ENCODE results near the gene OXNAD1. TPM values are rescaled to one million over a fixed set of nuclear protein-coding genes. Genes with fewer than 3 reads are reported as not detected.

OXNAD1 gene
- total RNA-seq, 1 experiment from 2014 or later = 16.3 TPM

DNA sequence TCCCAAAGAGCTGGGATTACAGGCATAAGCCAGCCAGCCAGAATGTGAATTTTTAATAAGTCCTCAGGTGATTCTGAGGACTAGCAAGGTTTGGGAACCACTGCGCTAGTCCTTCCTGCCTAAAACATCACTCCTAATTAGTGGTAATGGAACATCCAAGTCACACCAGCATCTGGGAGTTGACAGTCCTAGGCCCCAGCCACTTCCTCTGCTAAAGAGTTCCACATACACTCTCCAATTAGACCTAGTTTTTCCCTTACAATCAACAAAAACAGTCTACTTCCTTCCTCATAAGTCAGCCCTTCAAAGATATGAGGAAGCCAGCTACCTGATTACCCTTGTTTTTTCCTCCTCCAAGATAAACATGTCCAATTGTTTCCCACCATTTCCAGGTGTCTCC is 78.1 kb downstream of the OXNAD1 start:
- CTCF ChIA-PET = no interaction called here
- BruUV-seq (replicated peaks) = no TSS peak
- TF ChIP-seq, protein P1, sequence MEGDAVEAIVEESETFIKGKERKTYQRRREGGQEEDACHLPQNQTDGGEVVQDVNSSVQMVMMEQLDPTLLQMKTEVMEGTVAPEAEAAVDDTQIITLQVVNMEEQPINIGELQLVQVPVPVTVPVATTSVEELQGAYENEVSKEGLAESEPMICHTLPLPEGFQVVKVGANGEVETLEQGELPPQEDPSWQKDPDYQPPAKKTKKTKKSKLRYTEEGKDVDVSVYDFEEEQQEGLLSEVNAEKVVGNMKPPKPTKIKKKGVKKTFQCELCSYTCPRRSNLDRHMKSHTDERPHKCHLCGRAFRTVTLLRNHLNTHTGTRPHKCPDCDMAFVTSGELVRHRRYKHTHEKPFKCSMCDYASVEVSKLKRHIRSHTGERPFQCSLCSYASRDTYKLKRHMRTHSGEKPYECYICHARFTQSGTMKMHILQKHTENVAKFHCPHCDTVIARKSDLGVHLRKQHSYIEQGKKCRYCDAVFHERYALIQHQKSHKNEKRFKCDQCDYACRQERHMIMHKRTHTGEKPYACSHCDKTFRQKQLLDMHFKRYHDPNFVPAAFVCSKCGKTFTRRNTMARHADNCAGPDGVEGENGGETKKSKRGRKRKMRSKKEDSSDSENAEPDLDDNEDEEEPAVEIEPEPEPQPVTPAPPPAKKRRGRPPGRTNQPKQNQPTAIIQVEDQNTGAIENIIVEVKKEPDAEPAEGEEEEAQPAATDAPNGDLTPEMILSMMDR (IDR thresholded peaks at IDR 0.05; ENCODE audit: unreplicated experiment) = no peak
- H3K27me3 Mint-ChIP-seq (ENCODE audit: unreplicated experiment) = no peaks in the 10 kb centered on the region
- no peak for DNase-seq
- no peaks in the 10 kb centered on the region for H3K36me3 Mint-ChIP-seq (ENCODE audit: insufficient read depth, unreplicated experiment)
- H3K9me3 Mint-ChIP-seq (ENCODE audit: low read depth, unreplicated experiment) = no peaks in the 10 kb centered on the region
- H3K27ac Mint-ChIP-seq (ENCODE audit: unreplicated experiment) = no peak overlapping the region
- H3K4me1 Mint-ChIP-seq (ENCODE audit: low read depth, unreplicated experiment) = no peaks in the 10 kb centered on the region
- no peak overlapping the region for H3K4me3 Mint-ChIP-seq (ENCODE audit: low read depth, unreplicated experiment)
- intact Hi-C loops (cut with micrococcal nuclease; ENCODE audit: unreplicated experiment) = no loop called here

GRCh38 chr3:16346413-16347081 is 81.5 kb downstream of the OXNAD1 start:
- no peak overlapping the region for H3K4me3 Mint-ChIP-seq (ENCODE audit: low read depth, unreplicated experiment)
- H3K36me3 Mint-ChIP-seq (ENCODE audit: insufficient read depth, unreplicated experiment) = no peaks in the 10 kb centered on the region
- no peak overlapping the region for H3K27ac Mint-ChIP-seq (ENCODE audit: unreplicated experiment)
- TF ChIP-seq, protein P1 (IDR thresholded peaks at IDR 0.05; ENCODE audit: unreplicated experiment) = no peak
- no peak for DNase-seq
- H3K4me1 Mint-ChIP-seq (ENCODE audit: low read depth, unreplicated experiment) = no peaks in the 10 kb centered on the region
- no peaks in the 10 kb centered on the region for H3K27me3 Mint-ChIP-seq (ENCODE audit: unreplicated experiment)
- no TSS peak for BruUV-seq (replicated peaks)
- intact Hi-C loops (cut with micrococcal nuclease; ENCODE audit: unreplicated experiment) = no loop called here
- CTCF ChIA-PET = no interaction called here
- no peaks in the 10 kb centered on the region for H3K9me3 Mint-ChIP-seq (ENCODE audit: low read depth, unreplicated experiment)

DNA sequence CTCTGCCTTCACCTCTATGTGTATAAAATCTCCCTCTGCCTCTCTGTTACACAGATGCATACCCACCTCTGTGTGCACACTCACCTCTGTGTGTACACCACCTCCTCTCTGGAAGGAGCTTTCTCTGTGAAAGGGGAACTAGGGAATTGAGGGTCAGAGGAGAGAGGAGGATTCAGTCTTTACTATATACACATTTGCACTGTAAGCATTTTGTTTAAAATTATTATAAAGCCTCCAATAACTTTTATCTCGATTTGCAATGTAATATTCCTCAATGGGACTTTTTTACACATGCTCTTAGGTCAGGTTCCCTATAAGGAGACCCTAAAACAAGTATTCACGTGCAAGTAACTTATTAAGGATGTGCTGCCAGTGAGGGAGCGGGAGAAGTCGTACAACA is 82.5 kb downstream of the OXNAD1 start:
- CTCF ChIA-PET = no interaction called here
- no TSS peak for BruUV-seq (replicated peaks)
- Mint-ChIP-seq H3K4me1 (ENCODE audit: low read depth, unreplicated experiment) (no peaks in the 10 kb centered on the region), H3K36me3 (ENCODE audit: insufficient read depth, unreplicated experiment) (no peaks in the 10 kb centered on the region), H3K9me3 (ENCODE audit: low read depth, unreplicated experiment) (no peaks in the 10 kb centered on the region), H3K4me3 (ENCODE audit: low read depth, unreplicated experiment) (no peak overlapping the region), H3K27me3 (ENCODE audit: unreplicated experiment) (no peaks in the 10 kb centered on the region), H3K27ac (ENCODE audit: unreplicated experiment) (no peak overlapping the region)
- intact Hi-C loops (cut with micrococcal nuclease; ENCODE audit: unreplicated experiment) = no loop called here
- no peak for DNase-seq
- TF ChIP-seq, protein P1 (IDR thresholded peaks at IDR 0.05; ENCODE audit: unreplicated experiment) = no peak

DNA sequence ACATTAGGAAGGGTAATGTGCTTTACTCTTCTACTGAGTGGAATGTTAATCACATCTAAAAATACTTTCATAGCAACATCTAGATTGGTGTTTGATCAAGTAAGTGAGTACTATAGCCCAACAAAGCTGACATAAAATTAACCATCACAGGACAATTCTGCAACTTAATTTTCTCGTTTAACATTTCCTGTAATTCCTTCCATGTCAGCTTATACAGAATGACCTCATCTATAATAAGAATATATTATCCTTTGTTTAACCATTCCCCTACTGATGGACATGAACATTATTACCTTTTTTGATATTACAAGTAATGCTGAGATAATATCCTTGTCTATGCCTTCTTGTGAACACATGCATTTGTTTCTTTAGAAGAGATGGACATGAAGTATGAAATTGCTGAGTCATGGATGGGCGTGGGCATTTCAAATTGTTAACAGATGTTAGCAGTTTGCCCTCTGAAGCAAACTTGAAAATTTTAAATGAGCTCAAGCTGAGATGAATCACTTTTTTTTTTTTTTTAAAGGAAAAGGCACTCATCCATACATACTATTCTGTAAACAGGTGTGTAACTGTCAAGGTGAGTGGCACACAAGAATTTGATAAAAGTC is 85.1 kb downstream of the OXNAD1 start:
- Mint-ChIP-seq H3K4me3 (ENCODE audit: low read depth, unreplicated experiment) (no peak overlapping the region), H3K9me3 (ENCODE audit: low read depth, unreplicated experiment) (peaks cover 5% of the 10 kb centered on the region), H3K27ac (ENCODE audit: unreplicated experiment) (no peak overlapping the region), H3K4me1 (ENCODE audit: low read depth, unreplicated experiment) (no peaks in the 10 kb centered on the region), H3K36me3 (ENCODE audit: insufficient read depth, unreplicated experiment) (no peaks in the 10 kb centered on the region), H3K27me3 (ENCODE audit: unreplicated experiment) (no peaks in the 10 kb centered on the region)
- CTCF ChIA-PET = no interaction called here
- TF ChIP-seq, protein P1 (IDR thresholded peaks at IDR 0.05; ENCODE audit: unreplicated experiment) = no peak
- no peak for DNase-seq
- intact Hi-C loops (cut with micrococcal nuclease; ENCODE audit: unreplicated experiment) = no loop called here
- no TSS peak for BruUV-seq (replicated peaks)

Data from Calu3 (cell line).